K562 (cell line): ENCODE results near the gene BAK1. TPM values are rescaled to one million over a fixed set of nuclear protein-coding genes. Genes with fewer than 3 reads are reported as not detected.

Experiments
- ARNT ChIP-seq, 2 experiments: fragments of 450-650 bp; IDR thresholded peaks; 2 replicates each; pipeline ENCODE4 v1.6.1; 2016; ENCODE audit warnings: mild to moderate bottlenecking in 1 of 2
- BMI1 ChIP-seq: fragments of 150-350 bp; IDR thresholded peaks from 2 replicates; pipeline ENCODE4 v1.6.1; 2014; ENCODE audit warnings: low read length
- DDX20 ChIP-seq: fragments of 450-650 bp; IDR thresholded peaks from 2 replicates; pipeline ENCODE4 v1.6.1; 2016; ENCODE audit warnings: missing genetic modification characterization, low read depth, mild to moderate bottlenecking, missing compliant biosample characterization, moderate library complexity
- DMBX1 ChIP-seq: fragments of 250-450 bp; sonication (Bioruptor Pico); IDR thresholded peaks from 2 replicates; pipeline ENCODE4 v1.8.0; 2022; ENCODE audit warnings: inconsistent platforms, mild to moderate bottlenecking, moderate library complexity, borderline replicate concordance
- EGR1 ChIP-seq: fragments of 450-650 bp; conservative IDR thresholded peaks from 2 replicates; pipeline ENCODE4 v1.6.1; 2017; ENCODE audit warnings: mild to moderate bottlenecking
- EP400 ChIP-seq: fragments of 450-650 bp; IDR thresholded peaks from 2 replicates; pipeline ENCODE4 v1.6.1; 2017; ENCODE audit warnings: antibody characterized with exemption, mild to moderate bottlenecking, moderate library complexity
- ETS1 ChIP-seq: conservative IDR thresholded peaks from 2 replicates; pipeline ENCODE4 v1.6.1; 2011; ENCODE audit warnings: low read depth, mild to moderate bottlenecking, low read length; ENCODE audit not compliant: control insufficient read depth
- FOXO4 ChIP-seq: fragments of 450-650 bp; formaldehyde crosslinking; IDR thresholded peaks from 2 replicates; pipeline ENCODE4 v1.4.0; 2020; ENCODE audit warnings: mild to moderate bottlenecking, moderate library complexity
- HMG20A ChIP-seq: fragments of 450-650 bp; formaldehyde crosslinking; conservative IDR thresholded peaks from 2 replicates; pipeline ENCODE4 v1.4.0; 2020; ENCODE audit warnings: mild to moderate bottlenecking, mixed read lengths
- IFI16 ChIP-seq: fragments of 250-450 bp; sonication (Bioruptor Pico); IDR thresholded peaks from 2 replicates; pipeline ENCODE4 v2.1.2; 2022; ENCODE audit warnings: mild to moderate bottlenecking, inconsistent platforms
- RB1 ChIP-seq: fragments of 450-650 bp; IDR thresholded peaks from 2 replicates; pipeline ENCODE4 v1.6.1; 2017; ENCODE audit warnings: low read depth, mild to moderate bottlenecking
- TFE3 ChIP-seq: fragments of 450-650 bp; formaldehyde crosslinking; IDR thresholded peaks from 2 replicates; pipeline ENCODE4 v1.4.0; 2020; ENCODE audit warnings: mild to moderate bottlenecking, mixed read lengths
- U2AF1 ChIP-seq: fragments of 200-400 bp; formaldehyde crosslinking; optimal IDR thresholded peaks from 2 replicates; pipeline ENCODE3; 2017; ENCODE audit warnings: mild to moderate bottlenecking, low read depth, low read length, moderate library complexity
- ZFPM2 ChIP-seq: fragments of 250-450 bp; sonication (Bioruptor Pico); IDR thresholded peaks from 2 replicates; pipeline ENCODE4 v1.5.1; 2022; ENCODE audit warnings: mild to moderate bottlenecking
- ZNF212 ChIP-seq: fragments of 450-650 bp; formaldehyde crosslinking; IDR thresholded peaks from 2 replicates; pipeline ENCODE4 v1.4.0; 2020; ENCODE audit warnings: mild to moderate bottlenecking
- ZNF217 ChIP-seq: sonication (generic); formaldehyde crosslinking; IDR thresholded peaks from 2 replicates; pipeline ENCODE4 v1.8.0; 2022; ENCODE audit warnings: mild to moderate bottlenecking, missing genetic modification reagents
- ZNF263 ChIP-seq: sonication (generic); formaldehyde crosslinking; IDR thresholded peaks from 2 replicates; pipeline ENCODE4 v1.8.0; 2022; ENCODE audit warnings: mild to moderate bottlenecking, missing genetic modification reagents, borderline replicate concordance
- ZNF3 ChIP-seq: fragments of 250-450 bp; sonication (Bioruptor Pico); IDR thresholded peaks from 2 replicates; pipeline ENCODE4 v1.5.0; 2021; ENCODE audit warnings: mild to moderate bottlenecking, moderate library complexity
- polyA plus RNA-seq, 8 experiments: library from polyadenylated mRNA; depleted of rRNA in 4 of 8; stranded (reverse) in 5 of 8; unstranded in 3 of 8; fragments of >200 nt; fragmentation: Nextera tagmentation in 2 of 8; fragmentation: Illumina TruSeq in 1 of 8; extraction: Ambion mirVana in 2 of 8; extraction: Trizol in 1 of 8; gene quantifications; 2 replicates each; pipeline versions ENCODE4 v1.2.1 to v1.2.3, GENCODE V29; 2011 to 2014; ENCODE audit warnings: inconsistent platforms in 1 of 8, missing spikeins in 1 of 8
- total RNA-seq, 7 experiments: library from RNA; depleted of rRNA in 6 of 7; stranded (reverse); fragments of >200 nt in 6 of 7; fragmentation: Illumina TruSeq in 2 of 7; extraction: Trizol in 2 of 7; gene quantifications; 2 replicates each; pipeline versions ENCODE4 v1.2.1 to v1.2.3, GENCODE V29; 2011 to 2021; ENCODE audit warnings: low replicate concordance in 1 of 7
- TF ChIP-seq, protein P1 (sequence below), 3 experiments: IDR thresholded peaks in 2 of 3; conservative IDR thresholded peaks in 1 of 3; 2 replicates each; pipeline ENCODE4 v1.5.1; 2011 to 2012; ENCODE audit warnings: low read length in 3 of 3, mild to moderate bottlenecking in 3 of 3, control low read depth in 2 of 3, improper control_type of control experiment in 1 of 3, inconsistent platforms in 1 of 3, low read depth in 1 of 3, mixed read lengths in 1 of 3, moderate library complexity in 1 of 3; ENCODE audit not compliant: insufficient read depth in 2 of 3
- TF ChIP-seq, protein P2 (sequence below), 2 experiments: IDR thresholded peaks; 2 replicates each; pipeline ENCODE4 v1.6.1; 2011; ENCODE audit warnings: borderline replicate concordance in 1 of 2, control low read depth in 1 of 2, low read depth in 1 of 2, low read length in 1 of 2, mild to moderate bottlenecking in 1 of 2, mixed read lengths in 1 of 2, moderate library complexity in 1 of 2; ENCODE audit not compliant: insufficient read depth in 1 of 2, insufficient read length in 1 of 2, poor library complexity in 1 of 2, severe bottlenecking in 1 of 2; ENCODE audit errors: extremely low read depth in 1 of 2

The BAK1 gene
- total and polyA plus RNA-seq, 9 of the 15 experiments (the other 6 are each of a cell fraction or from before 2014, with no cell fraction given): 5.4 to 30.7 (median 18.9) TPM

DNA sequence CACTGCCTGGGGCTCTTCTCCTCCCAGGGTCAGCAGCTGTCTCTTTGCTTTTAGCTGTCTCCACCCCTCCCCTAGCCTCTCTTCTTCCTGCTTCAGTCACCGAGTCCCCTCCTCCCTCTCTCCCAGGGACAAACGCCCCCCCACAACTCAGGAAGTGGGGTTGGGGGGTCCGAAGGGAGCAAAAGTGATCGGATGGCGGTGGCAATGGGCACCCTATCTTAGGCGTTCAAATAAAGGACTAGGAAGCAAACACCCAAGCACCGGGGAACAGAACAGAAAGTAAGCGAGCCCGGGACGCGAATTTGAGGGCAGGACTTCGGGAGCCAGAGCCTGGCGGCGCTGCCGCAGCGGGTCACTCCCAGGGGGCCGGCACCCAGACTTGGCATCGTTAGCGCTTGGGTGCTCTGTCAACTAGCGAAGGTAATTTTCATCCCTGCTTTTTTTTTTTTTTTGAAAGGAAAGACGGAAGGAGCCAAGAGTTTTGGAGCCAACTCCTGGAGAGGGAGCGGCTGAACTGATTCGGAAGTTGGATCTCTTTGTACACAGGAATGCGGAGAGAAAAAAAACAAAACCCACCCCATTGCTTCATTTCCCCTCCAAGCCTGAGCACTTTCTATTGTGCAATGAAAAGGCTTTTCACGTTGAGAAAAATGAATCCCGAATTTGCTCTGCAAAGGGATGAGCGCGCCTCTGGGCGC is 40.2 kb upstream of the BAK1 start (continued):
- TF ChIP-seq ETS1 (no peak), HMG20A (CRISPR knock-in tag) (no peak), FOXO4 (no peak), IFI16 (CRISPR knock-in tag) (no peak), ZFPM2 (CRISPR knock-in tag) (no peak), EGR1 (peak; percentile 36), DMBX1 (CRISPR knock-in tag) (peak; percentile 49; the same call in 1 of the 2 replicates), BMI1 (no peak), ZNF217 (CRISPR knock-in tag) (no peak), RB1 (peak; percentile 16; the same call in 1 of the 2 replicates), U2AF1 (no peak), ARNT (IDR thresholded peaks at IDR 0.05) (no peak), TFE3 (no peak), DDX20 (no peak), ZNF263 (CRISPR knock-in tag) (no peak), EP400 (peak; percentile 15; the same call in 1 of the 2 replicates), ZNF212 (CRISPR knock-in tag) (no peak), ZNF3 (CRISPR knock-in tag) (no peak)
- TF ChIP-seq, protein P1, sequence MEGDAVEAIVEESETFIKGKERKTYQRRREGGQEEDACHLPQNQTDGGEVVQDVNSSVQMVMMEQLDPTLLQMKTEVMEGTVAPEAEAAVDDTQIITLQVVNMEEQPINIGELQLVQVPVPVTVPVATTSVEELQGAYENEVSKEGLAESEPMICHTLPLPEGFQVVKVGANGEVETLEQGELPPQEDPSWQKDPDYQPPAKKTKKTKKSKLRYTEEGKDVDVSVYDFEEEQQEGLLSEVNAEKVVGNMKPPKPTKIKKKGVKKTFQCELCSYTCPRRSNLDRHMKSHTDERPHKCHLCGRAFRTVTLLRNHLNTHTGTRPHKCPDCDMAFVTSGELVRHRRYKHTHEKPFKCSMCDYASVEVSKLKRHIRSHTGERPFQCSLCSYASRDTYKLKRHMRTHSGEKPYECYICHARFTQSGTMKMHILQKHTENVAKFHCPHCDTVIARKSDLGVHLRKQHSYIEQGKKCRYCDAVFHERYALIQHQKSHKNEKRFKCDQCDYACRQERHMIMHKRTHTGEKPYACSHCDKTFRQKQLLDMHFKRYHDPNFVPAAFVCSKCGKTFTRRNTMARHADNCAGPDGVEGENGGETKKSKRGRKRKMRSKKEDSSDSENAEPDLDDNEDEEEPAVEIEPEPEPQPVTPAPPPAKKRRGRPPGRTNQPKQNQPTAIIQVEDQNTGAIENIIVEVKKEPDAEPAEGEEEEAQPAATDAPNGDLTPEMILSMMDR (IDR thresholded peaks at IDR 0.05 in 2 of 3, conservative IDR thresholded peaks at IDR 0.05 in 1 of 3; ENCODE audit: insufficient read depth in 2 of 3, low read depth in 1 of 3, low read length in 3 of 3): no peak
- TF ChIP-seq, protein P2, sequence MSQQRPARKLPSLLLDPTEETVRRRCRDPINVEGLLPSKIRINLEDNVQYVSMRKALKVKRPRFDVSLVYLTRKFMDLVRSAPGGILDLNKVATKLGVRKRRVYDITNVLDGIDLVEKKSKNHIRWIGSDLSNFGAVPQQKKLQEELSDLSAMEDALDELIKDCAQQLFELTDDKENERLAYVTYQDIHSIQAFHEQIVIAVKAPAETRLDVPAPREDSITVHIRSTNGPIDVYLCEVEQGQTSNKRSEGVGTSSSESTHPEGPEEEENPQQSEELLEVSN (IDR thresholded peaks at IDR 0.05; ENCODE audit: borderline replicate concordance in 1 of 2, extremely low read depth in 1 of 2, insufficient read depth in 1 of 2, insufficient read length in 1 of 2, low read depth in 1 of 2, low read length in 1 of 2, poor library complexity in 1 of 2, severe bottlenecking in 1 of 2): peak in 1 of 2 experiments; percentile 25
